ENCODE results near the gene ZNF500. TPM values are rescaled to one million over a fixed set of nuclear protein-coding genes. Genes with fewer than 3 reads are reported as not detected.

Gene ZNF500
- total and polyA plus RNA-seq, 2 of the 4 experiments (the other 2 are of a cell fraction) = 4.5 to 5.9 TPM

- Histone ChIP-seq H3K27ac (ENCODE audit: insufficient read depth, low read length) (peak overlapping the region; percentile 59), H3K79me1 (ENCODE audit: low read depth in 1 of 2, low read length in 2 of 2) (peaks cover 0 to 7% of the 10 kb centered on the region in 2 experiments; a peak in 2 of 4 replicates), H3K9me1 (ENCODE audit: insufficient read depth, low read length) (no peaks in the 10 kb centered on the region), H3K9me3 (ENCODE audit: control insufficient read depth, insufficient read depth, low read length) (no peaks in the 10 kb centered on the region), H2AFZ (replicated peaks; ENCODE audit: low read length, poor library complexity) (peak overlapping the region; percentile 97), H2AK9ac (replicated peaks; ENCODE audit: low read depth, low read length, poor library complexity) (peak overlapping the region; percentile 69), H4K20me1 (ENCODE audit: insufficient read depth, low read length) (no peaks in the 10 kb centered on the region; the same call in 1 of the 2 replicates), H2BK120ac (ENCODE audit: low read depth, low read length) (peak overlapping the region; percentile 62; the same call in 1 of the 2 replicates), H3K4ac (ENCODE audit: low read depth, low read length) (peak overlapping the region; percentile 90), H4K5ac (ENCODE audit: low read depth, low read length) (0 out of 2 replicates have a peak overlapping the region, but pooled peaks have one; percentile 31), H2BK20ac (ENCODE audit: low read depth, low read length) (no peak overlapping the region), H3K56ac (ENCODE audit: extremely low read depth, insufficient read depth, low read length) (no peak overlapping the region), H3K36me3 (ENCODE audit: control insufficient read depth, insufficient read depth, low read length) (peaks cover 27% of the 10 kb centered on the region), H3K4me2 (ENCODE audit: low read depth, low read length) (peak overlapping the region; percentile 86), H3K14ac (replicated peaks; ENCODE audit: low read depth, low read length) (no peak overlapping the region; the same call in 1 of the 2 replicates), H3K4me1 (ENCODE audit: control insufficient read depth, insufficient read depth, low read length) (peaks cover 5% of the 10 kb centered on the region; the same call in 1 of the 2 replicates), H2BK5ac (ENCODE audit: low read depth, low read length, poor library complexity, severe bottlenecking) (peak overlapping the region; percentile 81), H3K23ac (ENCODE audit: low read depth, low read length) (no peak overlapping the region), H3K27me3 (ENCODE audit: control insufficient read depth, insufficient read depth, low read length) (no peaks in the 10 kb centered on the region), H4K91ac (ENCODE audit: insufficient read depth, low read depth, low read length) (no peak overlapping the region; the same call in 1 of the 2 replicates), H3K18ac (ENCODE audit: low read depth, low read length) (no peak overlapping the region), H3K9ac (ENCODE audit: low read depth, low read length) (peak overlapping the region; percentile 53; the same call in 1 of the 2 replicates), H2AK5ac (ENCODE audit: low read depth, low read length) (no peak overlapping the region), H4K8ac (ENCODE audit: low read depth in 2 of 2, low read length in 2 of 2) (peak overlapping the region in 1 of 2 experiments; percentile 84; a peak in 1 of 4 replicates), H3K4me3 (ENCODE audit: insufficient read depth, low read depth, low read length) (peak overlapping the region; percentile 94), H2BK15ac (ENCODE audit: low read depth, low read length) (no peak overlapping the region)
- intact Hi-C loops (cut with micrococcal nuclease) = loop anchor here (2.0 to 5.0 kb wide), 2 partner anchors 35 to 154 kb away; partner anchors contain the start of gene ZNF500
- TF ChIP-seq CTCF (conservative IDR thresholded peaks at IDR 0.05; ENCODE audit: low read depth, low read length) (no peak), MXI1 (IDR thresholded peaks at IDR 0.05; ENCODE audit: borderline replicate concordance, low read depth, low read length) (0 out of 2 replicates have a peak, but pooled peaks have one; percentile 7), MAZ (IDR thresholded peaks at IDR 0.05; ENCODE audit: borderline replicate concordance, low read depth, low read length) (peak; percentile 27; the same call in 1 of the 2 replicates), FOS (IDR thresholded peaks at IDR 0.05; ENCODE audit: low read depth, low read length) (peak; percentile 50; the same call in 1 of the 2 replicates), ELK1 (IDR thresholded peaks at IDR 0.05; ENCODE audit: borderline replicate concordance, low read depth, low read length) (no peak)
- ChIA-PET POLR2A (ENCODE audit: unreplicated experiment) (interaction anchor here (0.5 to 0.7 kb wide), 6 partner anchors 31 to 204 kb away, joined by 3 to 12 read pairs (median 4); no protein-coding TSS in a partner anchor), CTCF (no interaction called here)
- dilution Hi-C loops (cut with HindIII; ENCODE audit: low sequenced_read_pairs, unreplicated experiment) = no loop called here
- peak; percentile 97 for ATAC-seq (ENCODE audit: low read depth)
- peak; percentile 88 for DNase-seq
- WGBS, 2 experiments (ENCODE audit: extremely low coverage in 2 of 2, insufficient read length in 1 of 2) = 0% methylated on average over 7 of the region's 59 CpGs; no CpG with 5 or more reads in 1 of the 2 experiments
- no TSS peak for BruUV-seq (replicated peaks)
- in situ Hi-C loops (cut with MboI; ENCODE audit: low sequenced_read_pairs) = no loop called here
Observed at GRCh38 chr16:4802659-4803287, 35.8 kb upstream of the ZNF500 start.
